ENCODE measurements around the gene FAM222B.

Gene FAM222B

GRCh38 chr17:28759256-28759865 lies 83.2 kb downstream of the FAM222B start:
- no peak for TF ChIP-seq POLR2A (IDR thresholded peaks at IDR 0.05; ENCODE audit: low read depth, low read length)
- FAIRE-seq (no peak), DNase-seq (ENCODE audit: insufficient read length, low spot score) (no peak)

DNA sequence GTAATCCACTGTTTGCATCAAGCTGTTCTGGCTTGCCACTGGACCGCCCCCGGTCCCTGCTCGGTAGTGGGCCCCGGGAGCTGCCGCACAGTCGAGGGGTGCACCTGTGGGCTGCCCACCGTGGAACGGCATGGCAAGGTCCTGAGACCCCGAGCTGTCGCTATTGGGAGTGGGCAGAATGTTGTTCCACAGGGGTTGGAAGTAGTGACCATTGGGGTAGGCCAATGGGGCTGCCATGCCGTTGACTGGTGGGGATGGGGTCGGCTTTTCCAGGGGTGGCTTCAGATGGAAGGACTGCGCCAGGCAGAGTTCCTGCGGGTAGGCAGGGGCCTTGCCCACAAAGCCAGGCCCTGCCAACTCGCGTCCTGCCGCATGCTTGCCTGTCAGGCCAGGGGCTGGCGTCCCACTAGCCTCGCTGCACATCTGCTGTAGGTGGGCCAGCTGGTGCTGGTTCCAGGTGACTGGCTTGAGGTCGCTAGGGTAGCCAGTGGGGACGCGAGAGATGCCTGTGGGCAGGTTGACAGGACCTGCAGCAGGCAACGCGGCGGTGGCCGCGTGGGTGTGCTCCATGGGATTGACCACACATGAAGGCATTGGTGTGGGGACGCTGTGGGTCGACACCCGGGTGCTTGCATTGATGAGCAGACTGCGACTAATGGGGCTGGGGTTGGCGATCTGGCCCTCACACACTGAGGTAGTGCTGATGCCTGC lies 84.0 kb downstream of the FAM222B start:
- FAIRE-seq = no peak
- no peak for DNase-seq (ENCODE audit: insufficient read length, low spot score)

DNA sequence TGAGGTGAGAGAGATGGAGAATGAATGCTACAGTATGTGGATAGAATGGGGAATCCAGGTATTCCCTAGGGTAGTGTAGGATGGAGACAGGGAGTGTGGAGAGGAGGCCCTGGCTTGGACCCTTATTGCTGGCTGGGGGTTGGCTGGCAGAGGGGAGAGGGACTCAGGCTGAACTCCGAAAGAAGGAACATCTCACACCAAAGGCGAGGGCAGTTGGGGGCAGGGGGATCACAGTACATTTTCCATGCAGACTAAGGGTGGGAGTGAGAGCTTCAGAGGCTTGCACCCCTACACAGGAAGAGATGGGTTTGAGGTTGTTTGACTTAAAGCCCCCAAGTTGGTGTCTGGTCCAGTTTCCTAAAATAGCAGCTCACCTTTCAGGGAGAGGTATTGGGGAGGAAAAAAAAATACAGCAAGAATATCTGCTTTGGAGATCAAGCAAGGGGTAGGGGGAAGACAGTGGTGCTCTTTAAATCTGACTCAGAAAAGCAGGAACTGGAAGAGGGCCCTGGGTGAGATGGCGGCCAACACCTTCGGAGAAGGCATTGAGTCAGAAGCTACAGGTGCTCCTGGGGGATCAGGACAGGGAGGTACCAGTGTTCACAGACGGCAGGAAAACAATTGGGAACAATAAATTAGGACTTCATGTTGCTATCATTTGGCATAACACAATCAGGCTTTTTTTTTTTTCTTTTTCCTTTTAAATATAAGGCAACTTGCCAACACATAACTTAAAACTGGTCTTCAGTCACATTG lies 86.4 kb downstream of the FAM222B start:
- no peak for TF ChIP-seq POLR2A (IDR thresholded peaks at IDR 0.05; ENCODE audit: low read depth, low read length)
- FAIRE-seq (no peak), DNase-seq (ENCODE audit: insufficient read length, low spot score) (no peak)

More for the DNA sequence above, 84.0 kb downstream of the FAM222B start:
- no peak for TF ChIP-seq POLR2A (IDR thresholded peaks at IDR 0.05; ENCODE audit: low read depth, low read length)

- no peak for TF ChIP-seq POLR2A (IDR thresholded peaks at IDR 0.05; ENCODE audit: low read depth, low read length)
- FAIRE-seq = no peak
- peak; percentile 52 for DNase-seq (ENCODE audit: insufficient read length, low spot score)
Observed at GRCh38 chr17:28755486-28755885, 87.1 kb downstream of the FAM222B start.

DNA sequence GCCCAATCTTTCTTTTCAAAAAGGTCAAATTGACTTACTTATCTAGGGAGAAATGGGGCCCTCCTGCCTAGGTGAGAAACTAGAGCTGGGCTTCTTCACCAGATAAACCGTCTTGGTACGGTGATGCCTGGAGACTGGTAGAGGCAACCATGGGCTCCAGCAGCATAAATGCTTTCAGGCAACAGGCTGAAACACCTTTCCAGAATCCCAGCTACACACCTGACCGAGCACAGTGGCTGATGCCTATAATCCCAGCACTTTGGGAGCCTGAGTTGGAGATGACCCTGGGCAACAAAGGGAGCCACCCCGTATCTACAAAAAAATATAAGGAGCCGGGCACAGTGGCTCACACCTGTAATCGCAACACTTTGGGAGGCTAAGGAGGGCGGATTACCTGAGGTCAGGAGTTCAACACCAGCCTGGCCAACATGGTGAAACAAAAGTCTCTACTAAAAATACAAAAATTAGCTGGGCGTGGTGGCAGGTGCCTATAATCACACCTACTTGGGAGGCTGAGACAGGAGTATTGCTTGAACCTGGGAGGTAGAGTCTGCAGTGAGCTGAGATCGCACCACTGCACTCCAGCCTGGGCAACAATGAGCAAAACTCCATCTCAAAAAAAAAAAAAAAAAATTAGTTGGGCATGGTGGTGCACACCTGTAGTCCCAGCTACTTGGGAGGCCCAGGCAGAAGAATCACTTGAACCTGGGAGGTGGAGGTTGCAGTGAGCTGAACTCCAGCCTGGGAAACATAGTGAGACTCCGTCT lies 90.8 kb downstream of the FAM222B start:
- no peak for TF ChIP-seq POLR2A (IDR thresholded peaks at IDR 0.05; ENCODE audit: low read depth, low read length)
- DNase-seq (ENCODE audit: insufficient read length, low spot score) (no peak), FAIRE-seq (no peak)

DNA sequence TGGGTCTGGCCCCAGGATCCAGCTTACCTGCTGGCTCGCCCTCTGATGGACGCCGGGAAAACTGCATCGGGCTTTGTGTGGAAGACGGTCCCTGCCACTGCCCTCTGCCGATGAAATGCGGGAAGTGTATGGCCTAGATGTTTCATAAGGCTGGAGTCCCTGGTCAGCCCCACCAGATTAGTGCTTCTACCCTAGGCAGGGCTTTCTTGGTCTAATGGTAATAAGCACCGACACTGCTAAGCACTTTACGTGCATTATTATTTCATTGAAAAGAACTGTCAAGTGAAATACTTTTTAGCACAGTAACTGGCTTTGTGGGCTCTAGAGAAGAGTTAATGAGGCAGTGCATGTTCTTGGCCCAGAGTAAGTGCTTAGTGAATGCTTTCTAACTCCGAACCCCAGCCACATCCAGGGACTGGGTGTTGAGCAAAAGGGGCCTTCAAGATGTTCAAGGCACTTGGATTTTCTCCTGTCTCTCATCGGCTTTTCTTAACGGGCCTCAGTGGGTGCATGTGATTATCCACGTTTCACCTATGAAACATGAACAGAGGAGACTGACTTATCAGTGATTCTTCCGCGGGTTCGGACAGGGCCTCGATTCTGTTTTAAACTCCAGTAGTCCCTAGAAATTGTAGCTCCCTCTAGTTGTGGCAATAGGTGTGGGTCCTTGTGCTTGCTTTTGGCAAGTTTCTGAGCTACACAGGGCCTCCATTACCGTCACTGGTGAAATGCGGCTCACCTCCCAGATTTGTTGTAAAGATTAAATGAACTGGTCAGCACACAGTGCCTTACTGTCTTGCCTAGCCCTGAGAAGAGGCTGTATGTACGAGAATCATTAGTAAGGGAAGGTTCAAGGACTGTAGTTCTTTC lies 92.2 kb downstream of the FAM222B start:
- DNase-seq (ENCODE audit: insufficient read length, low spot score) (peak; percentile 78), FAIRE-seq (no peak)
- no peak for TF ChIP-seq POLR2A (IDR thresholded peaks at IDR 0.05; ENCODE audit: low read depth, low read length)

DNA sequence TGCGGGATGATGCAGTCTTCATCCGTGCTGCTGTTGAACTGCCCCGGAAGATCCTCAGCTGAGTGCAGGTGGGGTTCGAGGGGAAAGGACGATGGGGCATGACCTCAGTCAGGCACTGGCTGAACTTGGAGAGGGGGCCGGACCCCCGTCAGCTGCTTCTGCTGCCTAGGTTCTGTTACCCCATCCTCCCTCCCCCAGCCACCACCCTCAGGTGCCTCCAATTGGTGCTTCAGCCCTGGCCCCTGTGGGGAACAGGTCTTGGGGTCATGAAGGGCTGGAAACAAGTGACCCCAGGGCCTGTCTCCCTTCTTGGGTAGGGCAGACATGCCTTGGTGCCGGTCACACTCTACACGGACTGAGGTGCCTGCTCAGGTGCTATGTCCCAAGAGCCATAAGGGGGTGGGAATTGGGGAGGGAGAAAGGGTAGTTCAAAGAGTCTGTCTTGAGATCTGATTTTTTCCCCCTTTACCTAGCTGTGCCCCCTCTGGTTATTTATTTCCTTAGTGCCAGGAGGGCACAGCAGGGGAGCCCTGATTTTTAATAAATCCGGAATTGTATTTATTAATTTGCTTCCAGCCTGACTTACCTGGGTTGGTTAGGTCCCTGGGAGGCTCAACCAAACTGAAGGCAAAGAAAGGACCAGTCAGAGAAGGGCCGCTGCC lies 92.9 kb downstream of the FAM222B start:
- no peak for DNase-seq (ENCODE audit: insufficient read length, low spot score)
- no peak for TF ChIP-seq POLR2A (IDR thresholded peaks at IDR 0.05; ENCODE audit: low read depth, low read length)
- no peak for FAIRE-seq

DNA sequence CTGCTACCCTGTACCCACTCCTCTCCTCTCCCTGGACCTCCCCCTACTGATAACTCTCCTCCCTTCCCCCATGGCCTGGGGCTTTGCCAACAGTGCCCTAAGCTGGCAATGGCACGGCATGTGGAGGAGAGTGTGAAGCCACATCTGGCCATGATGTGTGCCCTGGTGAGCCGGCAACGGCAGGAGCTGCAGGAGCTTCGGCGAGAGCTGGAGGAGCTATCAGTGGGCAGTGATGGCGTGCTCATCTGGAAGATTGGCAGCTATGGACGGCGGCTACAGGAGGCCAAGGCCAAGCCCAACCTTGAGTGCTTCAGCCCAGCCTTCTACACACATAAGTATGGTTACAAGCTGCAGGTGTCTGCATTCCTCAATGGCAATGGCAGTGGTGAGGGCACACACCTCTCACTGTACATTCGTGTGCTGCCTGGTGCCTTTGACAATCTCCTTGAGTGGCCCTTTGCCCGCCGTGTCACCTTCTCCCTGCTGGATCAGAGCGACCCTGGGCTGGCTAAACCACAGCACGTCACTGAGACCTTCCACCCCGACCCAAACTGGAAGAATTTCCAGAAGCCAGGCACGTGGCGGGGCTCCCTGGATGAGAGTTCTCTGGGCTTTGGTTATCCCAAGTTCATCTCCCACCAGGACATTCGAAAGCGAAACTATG lies 93.6 kb downstream of the FAM222B start:
- TF ChIP-seq POLR2A (IDR thresholded peaks at IDR 0.05; ENCODE audit: low read depth, low read length) = no peak
- FAIRE-seq = no peak
- DNase-seq (ENCODE audit: insufficient read length, low spot score) = no peak

DNA sequence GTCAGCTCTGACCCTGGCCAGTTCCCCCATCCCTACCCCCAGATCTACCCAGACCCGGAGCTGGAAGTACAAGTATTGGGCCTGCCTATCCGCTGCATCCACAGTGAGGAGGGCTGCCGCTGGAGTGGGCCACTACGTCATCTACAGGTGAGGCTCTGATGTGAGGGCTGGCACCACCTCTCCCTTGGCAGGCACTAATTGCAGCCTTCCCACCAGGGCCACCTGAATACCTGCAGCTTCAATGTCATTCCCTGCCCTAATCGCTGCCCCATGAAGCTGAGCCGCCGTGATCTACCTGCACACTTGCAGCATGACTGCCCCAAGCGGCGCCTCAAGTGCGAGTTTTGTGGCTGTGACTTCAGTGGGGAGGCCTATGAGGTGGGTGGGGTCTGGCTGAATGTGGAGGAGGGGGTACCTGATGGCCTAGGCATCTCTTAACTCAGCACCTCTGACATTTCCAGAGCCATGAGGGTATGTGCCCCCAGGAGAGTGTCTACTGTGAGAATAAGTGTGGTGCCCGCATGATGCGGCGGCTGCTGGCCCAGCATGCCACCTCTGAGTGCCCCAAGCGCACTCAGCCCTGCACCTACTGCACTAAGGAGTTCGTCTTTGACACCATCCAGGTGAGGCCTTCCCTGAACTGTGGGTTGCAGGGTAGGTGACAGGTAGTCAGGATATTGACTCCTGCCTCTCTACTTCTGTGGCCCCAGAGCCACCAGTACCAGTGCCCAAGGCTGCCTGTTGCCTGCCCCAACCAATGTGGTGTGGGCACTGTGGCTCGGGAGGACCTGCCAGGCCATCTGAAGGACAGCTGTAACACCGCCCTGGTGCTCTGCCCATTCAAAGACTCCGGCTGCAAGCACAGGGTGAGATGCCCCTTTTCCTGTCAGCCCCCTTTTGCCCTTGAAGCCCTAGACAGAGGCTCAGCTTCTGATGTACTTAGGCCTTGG lies 94.5 kb downstream of the FAM222B start:
- TF ChIP-seq POLR2A (IDR thresholded peaks at IDR 0.05; ENCODE audit: low read depth, low read length) = no peak
- FAIRE-seq (no peak), DNase-seq (ENCODE audit: insufficient read length, low spot score) (no peak)

DNA sequence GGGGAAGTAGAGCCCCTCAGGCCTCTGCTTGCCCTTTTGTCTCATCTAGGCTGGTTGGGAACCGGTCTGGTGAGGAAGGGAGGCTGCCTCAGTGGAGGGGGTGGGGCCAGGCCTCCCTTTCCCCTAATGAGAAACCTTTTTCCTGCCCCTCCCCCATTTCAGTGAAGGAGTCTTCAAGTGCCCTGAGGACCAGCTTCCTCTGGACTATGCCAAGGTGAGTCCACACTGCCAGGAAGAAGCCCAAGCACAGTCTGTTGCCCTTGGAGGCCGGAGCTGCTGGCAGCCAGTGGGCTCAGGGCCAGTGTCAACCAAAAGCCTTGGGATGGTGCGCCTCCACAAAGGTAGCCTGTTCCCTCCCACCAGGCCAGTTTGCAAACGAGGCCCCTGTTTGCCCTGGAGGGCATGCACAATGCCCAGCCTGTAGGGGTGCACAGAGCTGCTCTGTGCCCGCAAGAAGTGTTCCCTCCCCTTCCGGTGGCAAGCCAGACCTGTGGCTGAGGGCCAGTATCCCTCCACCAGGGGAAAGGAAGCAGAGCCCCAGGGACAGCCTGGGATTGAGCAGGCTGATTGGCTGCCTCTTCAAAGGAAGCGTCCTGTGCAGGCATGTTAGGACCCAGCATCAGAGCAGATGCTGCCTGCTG lies 95.4 kb downstream of the FAM222B start:
- no peak for TF ChIP-seq POLR2A (IDR thresholded peaks at IDR 0.05; ENCODE audit: low read depth, low read length)
- FAIRE-seq (no peak), DNase-seq (ENCODE audit: insufficient read length, low spot score) (no peak)

DNA sequence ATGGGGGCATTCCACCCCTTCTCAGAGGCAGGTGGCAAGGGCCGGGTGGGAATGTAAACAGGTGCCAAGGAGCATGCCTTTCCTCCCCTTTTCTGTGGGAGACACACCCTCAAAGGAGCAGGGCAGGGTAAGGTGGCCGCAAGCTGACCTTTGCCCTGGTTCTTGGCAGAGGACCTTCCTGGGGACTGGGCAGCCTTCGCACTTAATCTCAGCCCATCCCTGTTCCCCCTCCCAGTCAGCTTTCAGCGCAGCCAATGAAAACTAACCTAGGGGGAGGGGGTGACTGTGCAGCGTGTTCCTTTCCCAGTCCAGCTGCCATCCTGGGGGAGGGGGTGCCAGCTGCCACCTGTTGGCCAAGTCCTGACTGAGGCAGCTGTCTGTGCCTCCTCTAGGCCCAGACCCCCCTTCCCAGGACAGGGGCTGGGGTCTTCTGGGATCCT lies 96.0 kb downstream of the FAM222B start:
- DNase-seq (ENCODE audit: insufficient read length, low spot score) = no peak
- no peak for TF ChIP-seq POLR2A (IDR thresholded peaks at IDR 0.05; ENCODE audit: low read depth, low read length)
- FAIRE-seq = no peak

Data from H54 (cell line).